Progenitor cell of endocrine pancreas (in vitro differentiated cells): ENCODE results near the gene ALG9. TPM values are rescaled to one million over a fixed set of nuclear protein-coding genes. Genes with fewer than 3 reads are reported as not detected.
"Not testable (repeated sequence)": the region's sequence is repeated elsewhere in the genome, so short reads cannot be mapped to it uniquely, and the experiment has no call there.

ENCODE experiments used
- DNase-seq: peaks from one replicate; pipeline ENCODE4 v3.0.0; 2021; ENCODE audit warnings: low spot score; ENCODE audit not compliant: unreplicated experiment
- H3K27ac Mint-ChIP-seq: 2 replicates; pipeline ENCODE4 v1.8.0; 2021; ENCODE audit warnings: mild to moderate bottlenecking, moderate library complexity, mixed read lengths
- H3K27me3 Mint-ChIP-seq: 2 replicates; pipeline ENCODE4 v1.8.0; 2021; ENCODE audit warnings: mixed read lengths
- H3K36me3 Mint-ChIP-seq: 2 replicates; pipeline ENCODE4 v1.8.0; 2022; ENCODE audit warnings: mixed read lengths; ENCODE audit not compliant: insufficient read depth
- H3K4me1 Mint-ChIP-seq: 2 replicates; pipeline ENCODE4 v1.8.0; 2021; ENCODE audit warnings: low read depth, mixed read lengths
- H3K4me3 Mint-ChIP-seq: 2 replicates; pipeline ENCODE4 v1.8.0; 2021; ENCODE audit warnings: low read depth, mild to moderate bottlenecking, moderate library complexity, mixed read lengths
- H3K9me3 Mint-ChIP-seq: 2 replicates; pipeline ENCODE4 v1.8.0; 2021; ENCODE audit warnings: low read depth, mixed read lengths
- CTCF ChIP-seq: fragments of 200-600 bp; sonication (generic); IDR thresholded peaks from one replicate; pipeline ENCODE4 v1.5.0; 2021; ENCODE audit warnings: antibody characterized with exemption, mild to moderate bottlenecking; ENCODE audit not compliant: unreplicated experiment
- total RNA-seq: library from RNA; stranded (reverse); gene quantifications from 2 replicates; pipeline ENCODE4 v1.2.1, GENCODE V29; 2021

ALG9 gene
- total RNA-seq, 1 donor from 2014 or later: 45.2 TPM

- Mint-ChIP-seq H3K4me3 (no peak overlapping the region), H3K4me1 (no peaks in the 10 kb centered on the region), H3K9me3 (no peaks in the 10 kb centered on the region), H3K27me3 (no peaks in the 10 kb centered on the region), H3K36me3 (peaks cover 2% of the 10 kb centered on the region), H3K27ac (no peak overlapping the region)
- DNase-seq: no peak
- no peak for TF ChIP-seq CTCF
These were observed 15.5 kb upstream of the ALG9 start for GRCh38 chr11:111886844-111887243.

GRCh38 chr11:111886032-111886431 is 14.7 kb upstream of the ALG9 start:
- no peaks in the 10 kb centered on the region for H3K4me1 Mint-ChIP-seq
- no peaks in the 10 kb centered on the region for H3K9me3 Mint-ChIP-seq
- H3K4me3 Mint-ChIP-seq: no peak overlapping the region
- H3K36me3 Mint-ChIP-seq: peaks cover 2% of the 10 kb centered on the region
- no peaks in the 10 kb centered on the region for H3K27me3 Mint-ChIP-seq
- no peak for DNase-seq
- no peak overlapping the region for H3K27ac Mint-ChIP-seq
- no peak for TF ChIP-seq CTCF

GRCh38 chr11:111885053-111885452 is 13.7 kb upstream of the ALG9 start:
- not testable (repeated sequence) for H3K36me3 Mint-ChIP-seq, H3K27me3 Mint-ChIP-seq, DNase-seq, H3K9me3 Mint-ChIP-seq, H3K4me3 Mint-ChIP-seq, H3K27ac Mint-ChIP-seq, H3K4me1 Mint-ChIP-seq

GRCh38 chr11:111882202-111882601 is 10.8 kb upstream of the ALG9 start:
- Mint-ChIP-seq H3K4me3 (no peak overlapping the region), H3K36me3 (no peaks in the 10 kb centered on the region), H3K27ac (no peak overlapping the region), H3K4me1 (peaks cover 10% of the 10 kb centered on the region), H3K9me3 (no peaks in the 10 kb centered on the region), H3K27me3 (no peaks in the 10 kb centered on the region)
- TF ChIP-seq CTCF: no peak
- no peak for DNase-seq

GRCh38 chr11:111879637-111879960 is 8.2 kb upstream of the ALG9 start:
- Mint-ChIP-seq H3K4me1 (peaks cover 10% of the 10 kb centered on the region), H3K27me3 (no peaks in the 10 kb centered on the region), H3K27ac (peak overlapping the region; percentile 100), H3K4me3 (peak overlapping the region; percentile 94), H3K9me3 (no peaks in the 10 kb centered on the region), H3K36me3 (peaks cover 4% of the 10 kb centered on the region)
- no peak for TF ChIP-seq CTCF
- no peak for DNase-seq

GRCh38 chr11:111878849-111879636 is 7.7 kb upstream of the ALG9 start, which contains the start of the genes CFAP68 and FDXACB1:
CFAP68 (plus strand) TSS chr11:111879541; CDS start chr11:111879561, 20 bp downstream.
FDXACB1 (minus strand) TSS chr11:111879165; CDS start chr11:111879132, 33 bp downstream.
- peak; percentile 97 for DNase-seq
- H3K4me1 Mint-ChIP-seq: peaks cover 10% of the 10 kb centered on the region
- H3K27me3 Mint-ChIP-seq: no peaks in the 10 kb centered on the region
- no peaks in the 10 kb centered on the region for H3K9me3 Mint-ChIP-seq
- H3K4me3 Mint-ChIP-seq: peak within 1 kb of the TSS; percentile 94
- TF ChIP-seq CTCF: peak; percentile 95
- H3K36me3 Mint-ChIP-seq: peaks cover 4% of the 10 kb centered on the region
- H3K27ac Mint-ChIP-seq: peak within 1 kb of the TSS; percentile 100
